ENCODE data around the gene TUBB.

- TF ChIP-seq ZBED1 (IDR thresholded peaks at IDR 0.05): no peak
- TF ChIP-seq, protein P1, sequence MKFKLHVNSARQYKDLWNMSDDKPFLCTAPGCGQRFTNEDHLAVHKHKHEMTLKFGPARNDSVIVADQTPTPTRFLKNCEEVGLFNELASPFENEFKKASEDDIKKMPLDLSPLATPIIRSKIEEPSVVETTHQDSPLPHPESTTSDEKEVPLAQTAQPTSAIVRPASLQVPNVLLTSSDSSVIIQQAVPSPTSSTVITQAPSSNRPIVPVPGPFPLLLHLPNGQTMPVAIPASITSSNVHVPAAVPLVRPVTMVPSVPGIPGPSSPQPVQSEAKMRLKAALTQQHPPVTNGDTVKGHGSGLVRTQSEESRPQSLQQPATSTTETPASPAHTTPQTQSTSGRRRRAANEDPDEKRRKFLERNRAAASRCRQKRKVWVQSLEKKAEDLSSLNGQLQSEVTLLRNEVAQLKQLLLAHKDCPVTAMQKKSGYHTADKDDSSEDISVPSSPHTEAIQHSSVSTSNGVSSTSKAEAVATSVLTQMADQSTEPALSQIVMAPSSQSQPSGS (CRISPR knock-in tag; IDR thresholded peaks at IDR 0.05): no peak
- TF ChIP-seq MXI1 (IDR thresholded peaks at IDR 0.05; ENCODE audit: low read depth, low read length): no peak
- TF ChIP-seq EGR1 (conservative IDR thresholded peaks at IDR 0.05): no peak
- TF ChIP-seq, protein P2, sequence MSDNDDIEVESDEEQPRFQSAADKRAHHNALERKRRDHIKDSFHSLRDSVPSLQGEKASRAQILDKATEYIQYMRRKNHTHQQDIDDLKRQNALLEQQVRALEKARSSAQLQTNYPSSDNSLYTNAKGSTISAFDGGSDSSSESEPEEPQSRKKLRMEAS (CRISPR knock-in tag; IDR thresholded peaks at IDR 0.05): peak; percentile 71
- TF ChIP-seq EP300 (IDR thresholded peaks at IDR 0.05; ENCODE audit: low read length): no peak
Observed at GRCh38 chr6:30730601-30731435, 10.7 kb downstream of the TUBB start.

Data from K562 (cell line).